K562 (cell line): Measurements from ENCODE around the gene AMBRA1. TPM values are rescaled to one million over a fixed set of nuclear protein-coding genes. Genes with fewer than 3 reads are reported as not detected.
A peak's percentile ranks its signal among the peaks of the same experiment; 100 is the strongest.

Experiments used
- BDP1 ChIP-seq: IDR thresholded peaks from 3 replicates; pipeline ENCODE4 v1.6.1; 2011; ENCODE audit not compliant: insufficient read length, insufficient read depth
- CBX8 ChIP-seq: fragments of 200-600 bp; sonication (generic); IDR thresholded peaks from 2 replicates; pipeline ENCODE4 v1.6.1; 2012; ENCODE audit warnings: borderline replicate concordance, mixed run types, low read depth, mild to moderate bottlenecking, moderate library complexity, mixed read lengths, low read length, control low read depth, inconsistent platforms; ENCODE audit not compliant: poor library complexity, severe bottlenecking; ENCODE audit errors: extremely low read depth
- EGR1 ChIP-seq: fragments of 450-650 bp; conservative IDR thresholded peaks from 2 replicates; pipeline ENCODE4 v1.6.1; 2017; ENCODE audit warnings: mild to moderate bottlenecking
- ELF2 ChIP-seq: fragments of 250-450 bp; sonication (Bioruptor Pico); IDR thresholded peaks from 2 replicates; pipeline ENCODE4 v1.5.0; 2021; ENCODE audit warnings: mild to moderate bottlenecking
- FOSL1 ChIP-seq: fragments of 200-800 bp; sonication (Bioruptor generic); conservative IDR thresholded peaks from 2 replicates; pipeline ENCODE4 v1.6.1; 2016; ENCODE audit warnings: missing genetic modification characterization, missing compliant biosample characterization
- HES1 ChIP-seq: fragments of 450-650 bp; IDR thresholded peaks from 2 replicates; pipeline ENCODE4 v1.6.1; 2016; ENCODE audit warnings: low read depth, mild to moderate bottlenecking, moderate library complexity
- KLF6 ChIP-seq: fragments of 250-450 bp; sonication (Bioruptor Pico); IDR thresholded peaks from 2 replicates; pipeline ENCODE4 v1.4.0; 2020; ENCODE audit warnings: mild to moderate bottlenecking, moderate library complexity, borderline replicate concordance
- MAFG ChIP-seq: fragments of 450-650 bp; conservative IDR thresholded peaks from 2 replicates; pipeline ENCODE4 v1.6.1; 2016; ENCODE audit warnings: missing genetic modification characterization, missing compliant biosample characterization
- MAFK ChIP-seq: IDR thresholded peaks from 2 replicates; pipeline ENCODE4 v1.6.1; 2011; ENCODE audit warnings: low read length, improper control_type of control experiment
- NFRKB ChIP-seq: fragments of 450-650 bp; IDR thresholded peaks from 2 replicates; pipeline ENCODE4 v1.6.1; 2016; ENCODE audit warnings: low read depth
- NR2F6 ChIP-seq: fragments of 450-650 bp; formaldehyde crosslinking; IDR thresholded peaks from 2 replicates; pipeline ENCODE4 v1.4.0; 2020; ENCODE audit warnings: mild to moderate bottlenecking
- PHB ChIP-seq: fragments of 250-450 bp; sonication (Bioruptor Pico); IDR thresholded peaks from 2 replicates; pipeline ENCODE4 v1.5.0; 2021
- POLR2H ChIP-seq: IDR thresholded peaks from 2 replicates; pipeline ENCODE4 v1.6.1; 2016; ENCODE audit warnings: missing genetic modification characterization, low read depth, mild to moderate bottlenecking, control low read depth, missing compliant biosample characterization, moderate library complexity
- RFX7 ChIP-seq: fragments of 250-450 bp; sonication (Bioruptor Pico); IDR thresholded peaks from 2 replicates; pipeline ENCODE4 v1.5.1; 2021; ENCODE audit warnings: mild to moderate bottlenecking
- SREBF2 ChIP-seq: sonication (generic); formaldehyde crosslinking; IDR thresholded peaks from 2 replicates; pipeline ENCODE4 v1.4.0; 2020; ENCODE audit warnings: mild to moderate bottlenecking, missing genetic modification reagents
- STAG1 ChIP-seq: sonication (generic); formaldehyde crosslinking; IDR thresholded peaks from 2 replicates; pipeline ENCODE4 v1.5.0; 2020; ENCODE audit warnings: missing genetic modification reagents, borderline replicate concordance
- TAF1 ChIP-seq: IDR thresholded peaks from 2 replicates; pipeline ENCODE4 v1.6.1; 2011; ENCODE audit warnings: mild to moderate bottlenecking, low read length, moderate library complexity; ENCODE audit not compliant: insufficient read depth, control insufficient read depth, severe bottlenecking; ENCODE audit errors: extremely low read depth
- TEAD1 ChIP-seq, 2 experiments: fragments of 450-650 bp in 1 of 2; sonication (generic) in 1 of 2; formaldehyde crosslinking; IDR thresholded peaks; 2 replicates each; pipeline versions ENCODE4 v1.4.0 to v1.8.0; 2020 to 2022; ENCODE audit warnings: mild to moderate bottlenecking in 2 of 2, missing genetic modification reagents in 1 of 2
- THRAP3 ChIP-seq: fragments of 450-650 bp; IDR thresholded peaks from 2 replicates; pipeline ENCODE4 v1.6.1; 2016; ENCODE audit warnings: mild to moderate bottlenecking, inconsistent platforms, borderline replicate concordance
- TSC22D4 ChIP-seq: fragments of 450-650 bp; IDR thresholded peaks from 2 replicates; pipeline ENCODE4 v1.6.1; 2016; ENCODE audit warnings: missing genetic modification characterization, missing biosample characterization, control low read depth
- ZNF165 ChIP-seq: fragments of 250-450 bp; sonication (Bioruptor Pico); IDR thresholded peaks from 2 replicates; pipeline ENCODE4 v1.4.0; 2020; ENCODE audit warnings: borderline replicate concordance
- ZNF212 ChIP-seq: fragments of 450-650 bp; formaldehyde crosslinking; IDR thresholded peaks from 2 replicates; pipeline ENCODE4 v1.4.0; 2020; ENCODE audit warnings: mild to moderate bottlenecking
- ZNF589 ChIP-seq: fragments of 200-800 bp; sonication (Bioruptor generic); IDR thresholded peaks from 2 replicates; pipeline ENCODE4 v1.6.1; 2016; ENCODE audit warnings: low read depth, missing genetic modification characterization, missing compliant biosample characterization
- ZNF717 ChIP-seq: fragments of 250-450 bp; sonication (Bioruptor Pico); IDR thresholded peaks from 2 replicates; pipeline ENCODE4 v1.5.0; 2021
- polyA plus RNA-seq, 8 experiments: library from polyadenylated mRNA; depleted of rRNA in 4 of 8; stranded (reverse) in 5 of 8; unstranded in 3 of 8; fragments of >200 nt; fragmentation: Nextera tagmentation in 2 of 8; fragmentation: Illumina TruSeq in 1 of 8; extraction: Ambion mirVana in 2 of 8; extraction: Trizol in 1 of 8; gene quantifications; 2 replicates each; pipeline versions ENCODE4 v1.2.1 to v1.2.3, GENCODE V29; 2011 to 2014; ENCODE audit warnings: inconsistent platforms in 1 of 8, missing spikeins in 1 of 8
- total RNA-seq, 7 experiments: library from RNA; depleted of rRNA in 6 of 7; stranded (reverse); fragments of >200 nt in 6 of 7; fragmentation: Illumina TruSeq in 2 of 7; extraction: Trizol in 2 of 7; gene quantifications; 2 replicates each; pipeline versions ENCODE4 v1.2.1 to v1.2.3, GENCODE V29; 2011 to 2021; ENCODE audit warnings: low replicate concordance in 1 of 7
- TF ChIP-seq, protein P1 (sequence below), 2 experiments: IDR thresholded peaks; 2 replicates each; pipeline ENCODE4 v1.6.1; 2012; ENCODE audit warnings: improper control_type of control experiment in 2 of 2, low read depth in 2 of 2, low read length in 2 of 2, borderline replicate concordance in 1 of 2
- TF ChIP-seq, protein P2 (sequence below), 3 experiments: IDR thresholded peaks in 2 of 3; conservative IDR thresholded peaks in 1 of 3; 2 replicates each; pipeline ENCODE4 v1.5.1; 2011 to 2012; ENCODE audit warnings: low read length in 3 of 3, mild to moderate bottlenecking in 3 of 3, control low read depth in 2 of 3, improper control_type of control experiment in 1 of 3, inconsistent platforms in 1 of 3, low read depth in 1 of 3, mixed read lengths in 1 of 3, moderate library complexity in 1 of 3; ENCODE audit not compliant: insufficient read depth in 2 of 3

The AMBRA1 gene
- total and polyA plus RNA-seq, 9 of the 15 experiments (the other 6 are each of a cell fraction or from before 2014, with no cell fraction given): 0.15 to 24.5 (median 13.0) TPM

- TF ChIP-seq, protein P1, sequence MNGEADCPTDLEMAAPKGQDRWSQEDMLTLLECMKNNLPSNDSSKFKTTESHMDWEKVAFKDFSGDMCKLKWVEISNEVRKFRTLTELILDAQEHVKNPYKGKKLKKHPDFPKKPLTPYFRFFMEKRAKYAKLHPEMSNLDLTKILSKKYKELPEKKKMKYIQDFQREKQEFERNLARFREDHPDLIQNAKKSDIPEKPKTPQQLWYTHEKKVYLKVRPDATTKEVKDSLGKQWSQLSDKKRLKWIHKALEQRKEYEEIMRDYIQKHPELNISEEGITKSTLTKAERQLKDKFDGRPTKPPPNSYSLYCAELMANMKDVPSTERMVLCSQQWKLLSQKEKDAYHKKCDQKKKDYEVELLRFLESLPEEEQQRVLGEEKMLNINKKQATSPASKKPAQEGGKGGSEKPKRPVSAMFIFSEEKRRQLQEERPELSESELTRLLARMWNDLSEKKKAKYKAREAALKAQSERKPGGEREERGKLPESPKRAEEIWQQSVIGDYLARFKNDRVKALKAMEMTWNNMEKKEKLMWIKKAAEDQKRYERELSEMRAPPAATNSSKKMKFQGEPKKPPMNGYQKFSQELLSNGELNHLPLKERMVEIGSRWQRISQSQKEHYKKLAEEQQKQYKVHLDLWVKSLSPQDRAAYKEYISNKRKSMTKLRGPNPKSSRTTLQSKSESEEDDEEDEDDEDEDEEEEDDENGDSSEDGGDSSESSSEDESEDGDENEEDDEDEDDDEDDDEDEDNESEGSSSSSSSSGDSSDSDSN (IDR thresholded peaks at IDR 0.05; ENCODE audit: borderline replicate concordance in 1 of 2, low read depth in 2 of 2, low read length in 2 of 2): no peak
- TF ChIP-seq MAFG: no peak
- TF ChIP-seq ZNF589 (CRISPR knock-in tag): no peak
- TF ChIP-seq ELF2 (CRISPR knock-in tag): no peak
- TF ChIP-seq TEAD1 (CRISPR knock-in tag; IDR thresholded peaks at IDR 0.05): no peak
- no peak for TF ChIP-seq NFRKB
- no peak for TF ChIP-seq KLF6
- TF ChIP-seq THRAP3: no peak
- TF ChIP-seq, protein P2, sequence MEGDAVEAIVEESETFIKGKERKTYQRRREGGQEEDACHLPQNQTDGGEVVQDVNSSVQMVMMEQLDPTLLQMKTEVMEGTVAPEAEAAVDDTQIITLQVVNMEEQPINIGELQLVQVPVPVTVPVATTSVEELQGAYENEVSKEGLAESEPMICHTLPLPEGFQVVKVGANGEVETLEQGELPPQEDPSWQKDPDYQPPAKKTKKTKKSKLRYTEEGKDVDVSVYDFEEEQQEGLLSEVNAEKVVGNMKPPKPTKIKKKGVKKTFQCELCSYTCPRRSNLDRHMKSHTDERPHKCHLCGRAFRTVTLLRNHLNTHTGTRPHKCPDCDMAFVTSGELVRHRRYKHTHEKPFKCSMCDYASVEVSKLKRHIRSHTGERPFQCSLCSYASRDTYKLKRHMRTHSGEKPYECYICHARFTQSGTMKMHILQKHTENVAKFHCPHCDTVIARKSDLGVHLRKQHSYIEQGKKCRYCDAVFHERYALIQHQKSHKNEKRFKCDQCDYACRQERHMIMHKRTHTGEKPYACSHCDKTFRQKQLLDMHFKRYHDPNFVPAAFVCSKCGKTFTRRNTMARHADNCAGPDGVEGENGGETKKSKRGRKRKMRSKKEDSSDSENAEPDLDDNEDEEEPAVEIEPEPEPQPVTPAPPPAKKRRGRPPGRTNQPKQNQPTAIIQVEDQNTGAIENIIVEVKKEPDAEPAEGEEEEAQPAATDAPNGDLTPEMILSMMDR (IDR thresholded peaks at IDR 0.05 in 2 of 3, conservative IDR thresholded peaks at IDR 0.05 in 1 of 3; ENCODE audit: insufficient read depth in 2 of 3, low read depth in 1 of 3, low read length in 3 of 3): no peak
- no peak for TF ChIP-seq SREBF2 (CRISPR knock-in tag)
- no peak for TF ChIP-seq MAFK
- TF ChIP-seq TSC22D4 (tag): no peak
- no peak for TF ChIP-seq PHB (CRISPR knock-in tag)
- TF ChIP-seq ZNF165 (CRISPR knock-in tag): no peak
- TF ChIP-seq FOSL1 (tag): peak; percentile 96
- TF ChIP-seq STAG1: no peak
- TF ChIP-seq TAF1: no peak
- TF ChIP-seq EGR1: no peak
- no peak for TF ChIP-seq POLR2H (tag)
- TF ChIP-seq HES1: peak; percentile 25; the same call in 1 of the 2 replicates
- no peak for TF ChIP-seq ZNF212 (CRISPR knock-in tag)
- no peak for TF ChIP-seq RFX7
- TF ChIP-seq NR2F6: no peak
- TF ChIP-seq CBX8: no peak
- no peak for TF ChIP-seq ZNF717 (CRISPR knock-in tag)
- no peak for TF ChIP-seq BDP1
Measured at GRCh38 chr11:46597609-46598219, 3.9 kb upstream of the AMBRA1 start (continued).
